Measurements from ENCODE around the gene RGL2. TPM values are rescaled to one million over a fixed set of nuclear protein-coding genes. Genes with fewer than 3 reads are reported as not detected.
"Not testable (repeated sequence)": the region's sequence is repeated elsewhere in the genome, so short reads cannot be mapped to it uniquely, and the experiment has no call there.

Gene RGL2
- total RNA-seq, 2 experiments from 2014 or later: 24.6 to 26.0 TPM

DNA sequence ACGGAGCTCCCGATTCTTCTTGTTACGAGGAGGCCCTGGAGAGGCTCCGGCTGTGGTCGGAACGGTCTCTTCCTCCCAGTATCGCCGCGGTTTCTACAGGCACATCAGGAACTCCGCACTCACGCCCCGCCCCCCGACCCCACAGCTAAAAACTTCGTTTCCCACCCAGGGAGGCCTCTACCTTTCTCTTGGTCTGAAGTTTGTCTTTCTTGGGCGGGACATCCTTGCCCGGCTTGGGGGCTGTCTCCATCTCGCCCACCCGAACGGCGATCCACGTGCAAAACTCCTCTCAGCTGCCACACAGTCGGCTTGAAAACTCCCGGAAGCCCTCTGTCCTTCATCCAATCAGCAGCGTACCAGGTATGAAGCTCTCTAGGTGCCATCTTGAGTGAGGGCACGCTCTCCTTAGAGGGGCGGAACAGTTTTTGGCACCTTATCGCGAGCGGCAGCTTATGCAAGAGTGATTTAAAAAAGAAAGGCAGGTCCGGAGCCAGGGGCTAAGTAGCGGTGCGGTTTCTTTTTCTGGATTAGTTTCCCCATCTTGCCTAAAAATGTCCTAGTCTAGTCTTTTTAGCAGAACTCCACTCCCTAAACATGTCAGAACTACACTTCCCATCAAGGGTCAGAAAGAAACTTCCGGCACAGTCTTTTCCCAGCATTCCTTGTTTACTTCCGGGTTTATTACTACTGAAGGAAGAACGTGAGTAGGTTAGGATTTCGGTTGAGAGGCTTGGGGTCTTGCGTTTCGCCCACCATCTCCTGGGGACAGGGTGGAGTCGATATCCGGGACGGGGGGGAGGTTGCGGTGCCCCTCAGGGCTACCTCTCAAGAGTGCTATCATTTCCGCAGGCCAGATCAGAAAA lies 9.6 kb downstream of the RGL2 start, which contains the start of the genes PFDN6 and WDR46:
TSS of gene PFDN6 (plus strand) at position 681 of the 863 bp plus-strand sequence. CDS start 256 bp downstream, outside the sequence.
TSS of gene WDR46 (minus strand) at position 319 of the 863 bp plus-strand sequence. CDS start at position 250, 69 bp downstream.
- DNase-seq: peak; percentile 89
- peaks cover 27% of the 10 kb centered on the region for H3K36me3 Mint-ChIP-seq
- H3K27ac Mint-ChIP-seq: peak within 1 kb of the TSS; percentile 80
- intact Hi-C loops (cut with micrococcal nuclease): loop anchor here (1.0 kb wide), 5 partner anchors 10 to 40 kb away; partner anchors contain the start of genes B3GALT4 and VPS52
- no peaks in the 10 kb centered on the region for H3K9me3 Mint-ChIP-seq
- peak within 1 kb of the TSS; percentile 98 for H3K4me3 Mint-ChIP-seq
- CTCF ChIA-PET: interaction anchor here (1.3 to 4.9 kb wide), 5 partner anchors 10 to 102 kb away, joined by 4 to 37 read pairs (median 6); partner anchors contain the start of genes B3GALT4, RGL2, RPS18 and VPS52
- no peaks in the 10 kb centered on the region for H3K27me3 Mint-ChIP-seq
- H3K4me1 Mint-ChIP-seq (ENCODE audit: low read depth): peaks cover 41% of the 10 kb centered on the region
- POLR2A ChIA-PET: interaction anchor here (0.7 to 3.7 kb wide), 7 partner anchors 9 to 317 kb away, joined by 3 to 40 read pairs (median 12); partner anchors contain the start of genes B3GALT4, RGL2, RPS18 and TAPBP

DNA sequence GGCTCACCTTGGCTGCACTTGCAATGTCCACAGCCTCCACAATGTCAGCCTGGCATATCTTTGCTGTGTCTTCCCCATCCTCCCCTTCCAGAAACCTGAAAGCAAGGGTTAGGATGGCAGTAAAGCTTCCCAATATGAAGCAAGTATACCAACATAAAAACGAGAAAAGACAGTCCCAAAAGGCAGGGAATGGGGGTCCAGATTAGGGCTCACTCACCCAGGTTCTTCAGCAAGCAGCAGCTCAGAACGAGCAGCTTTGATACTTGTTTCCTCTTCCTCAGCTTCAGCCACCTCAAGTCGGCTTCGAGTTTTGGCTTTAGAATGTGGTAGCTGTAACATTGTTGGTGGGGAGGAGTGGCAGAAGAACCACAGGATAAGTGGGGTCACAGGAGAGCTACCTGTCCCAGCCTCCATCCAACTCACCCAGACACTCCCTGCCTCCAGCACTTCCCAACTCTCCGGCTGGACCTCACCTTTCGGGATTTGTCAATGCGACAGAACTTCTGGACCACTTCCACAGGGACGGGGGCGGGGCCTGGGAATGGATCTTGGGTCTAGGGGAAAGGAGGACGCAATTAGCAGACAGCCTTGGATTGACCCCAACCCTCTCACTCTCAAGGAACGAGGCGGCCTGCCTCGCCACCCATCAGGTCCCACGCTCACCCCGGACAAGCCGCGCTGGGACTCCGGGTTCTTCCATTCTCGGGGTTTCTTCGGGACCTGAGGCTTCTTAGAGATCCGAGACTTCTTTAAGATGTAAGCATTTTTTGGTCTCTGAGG lies 10.4 kb downstream of the RGL2 start:
- POLR2A ChIA-PET: interaction anchor here (0.7 to 3.7 kb wide), 7 partner anchors 10 to 317 kb away, joined by 3 to 40 read pairs (median 12); partner anchors contain the start of genes B3GALT4, RGL2, RPS18 and TAPBP
- Mint-ChIP-seq H3K4me3 (peak overlapping the region; percentile 98), H3K9me3 (no peaks in the 10 kb centered on the region), H3K27ac (peak overlapping the region; percentile 80), H3K4me1 (ENCODE audit: low read depth) (peaks cover 41% of the 10 kb centered on the region), H3K36me3 (peaks cover 27% of the 10 kb centered on the region), H3K27me3 (no peaks in the 10 kb centered on the region)
- intact Hi-C loops (cut with micrococcal nuclease): no loop called here
- CTCF ChIA-PET: interaction anchor here (0.9 to 4.9 kb wide), 5 partner anchors 11 to 102 kb away, joined by 3 to 37 read pairs (median 6); partner anchors contain the start of genes B3GALT4 and RGL2
- DNase-seq: no peak

DNA sequence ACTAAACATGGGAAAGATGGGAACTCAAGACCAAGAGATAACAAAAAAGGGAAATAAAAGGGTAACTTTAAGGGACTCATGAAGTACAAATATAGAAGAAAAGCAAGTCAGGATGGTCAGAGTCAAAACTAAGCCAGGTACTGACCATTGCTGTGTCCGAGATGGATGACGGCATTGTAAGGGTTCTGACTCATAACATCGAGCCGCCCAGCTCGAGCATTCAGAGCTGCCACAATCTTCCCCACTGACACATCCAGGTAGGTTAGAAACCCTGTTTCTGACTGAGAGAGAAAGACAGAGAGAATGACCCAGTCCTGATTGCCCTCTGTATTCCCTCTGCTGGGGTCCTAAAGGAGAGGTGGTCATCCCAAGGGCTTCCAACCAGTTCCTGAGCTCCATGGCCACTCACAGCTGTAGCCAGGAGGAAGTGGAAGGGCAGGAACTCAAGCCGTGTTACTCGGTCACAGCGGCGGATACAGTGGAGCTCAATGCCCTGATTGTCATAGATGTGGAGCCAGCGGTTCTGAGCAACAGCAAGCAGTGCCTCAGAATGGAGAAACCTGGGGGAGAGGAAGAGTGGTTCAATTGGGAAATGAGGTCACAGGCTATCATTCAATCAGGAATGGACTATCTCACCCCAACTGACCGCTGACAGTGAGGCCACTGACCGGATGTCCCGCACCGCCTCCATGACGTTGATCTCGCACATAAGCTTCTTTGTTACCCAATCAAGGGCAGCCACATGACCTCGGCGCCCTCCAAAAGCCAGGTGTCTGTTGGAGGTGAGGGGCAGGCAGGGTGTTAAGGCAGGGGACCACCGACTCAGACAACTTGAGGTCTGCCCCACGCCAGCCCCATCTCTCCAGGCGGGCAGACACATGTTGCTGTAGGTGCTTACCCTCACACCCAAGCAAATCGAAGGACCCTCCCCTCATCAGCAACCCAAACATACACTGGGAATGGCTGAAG lies 11.5 kb downstream of the RGL2 start:
- DNase-seq: no peak
- ChIA-PET CTCF (interaction anchor here (0.6 to 4.9 kb wide), 5 partner anchors 10 to 343 kb away, joined by 3 to 37 read pairs (median 4); partner anchors contain the start of genes B3GALT4 and RGL2), POLR2A (interaction anchor here (0.6 to 1.0 kb wide), 3 partner anchors 9 to 310 kb away, joined by 3 read pairs; partner anchors contain the start of gene B3GALT4)
- Mint-ChIP-seq H3K4me3 (peak overlapping the region; percentile 98), H3K36me3 (peaks cover 24% of the 10 kb centered on the region), H3K9me3 (no peaks in the 10 kb centered on the region), H3K4me1 (ENCODE audit: low read depth) (peaks cover 41% of the 10 kb centered on the region), H3K27me3 (no peaks in the 10 kb centered on the region), H3K27ac (peak overlapping the region; percentile 11)
- intact Hi-C loops (cut with micrococcal nuclease): no loop called here

DNA sequence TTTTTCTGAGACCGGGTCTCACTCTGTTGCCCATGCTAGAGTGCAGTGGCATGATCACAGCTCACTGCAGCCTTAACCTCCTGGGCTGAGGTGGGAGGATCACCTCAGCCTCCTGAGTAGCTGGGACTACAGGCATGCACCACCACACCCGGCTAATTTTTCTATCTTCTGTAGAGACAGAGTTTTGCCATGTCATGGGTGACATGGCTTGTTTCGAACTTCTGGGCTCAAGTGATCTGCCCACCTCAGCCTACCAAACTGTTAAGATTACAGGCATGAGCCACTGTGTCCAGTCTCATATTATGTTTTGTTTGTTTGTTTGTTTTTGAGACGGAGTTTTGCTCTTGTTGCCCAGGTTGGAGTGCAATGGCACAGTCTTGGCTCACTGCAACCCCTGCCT lies 13.5 kb downstream of the RGL2 start:
- CTCF ChIA-PET; H3K27me3 Mint-ChIP-seq; POLR2A ChIA-PET; H3K4me3 Mint-ChIP-seq; DNase-seq; H3K27ac Mint-ChIP-seq; intact Hi-C loops (cut with micrococcal nuclease); H3K9me3 Mint-ChIP-seq: not testable (repeated sequence)
- Mint-ChIP-seq H3K36me3 (peaks cover 21% of the 10 kb centered on the region), H3K4me1 (ENCODE audit: low read depth) (peaks cover 28% of the 10 kb centered on the region)

DNA sequence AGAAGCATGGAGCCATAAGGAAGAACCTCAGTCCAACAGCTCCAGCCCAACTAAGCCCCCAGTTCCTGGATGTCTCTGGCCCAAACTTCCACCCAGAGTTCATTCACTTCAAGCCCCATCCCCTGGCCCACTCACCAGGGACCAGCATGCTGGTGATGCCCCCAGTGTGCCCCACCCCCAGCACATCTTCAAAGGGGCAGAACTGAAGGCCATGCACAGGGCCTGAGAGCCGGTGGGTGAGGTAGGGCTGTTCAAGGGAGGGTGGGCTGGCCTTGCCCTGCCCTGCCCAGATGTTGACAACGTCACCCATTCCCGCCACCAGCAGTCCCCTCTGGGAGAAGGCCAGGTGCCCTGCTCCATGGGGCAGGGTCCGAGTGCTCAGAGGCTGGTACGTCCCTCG lies 18.2 kb downstream of the RGL2 start:
- DNase-seq: no peak
- H3K27me3 Mint-ChIP-seq: no peaks in the 10 kb centered on the region
- peaks cover 18% of the 10 kb centered on the region for H3K36me3 Mint-ChIP-seq
- peaks cover 23% of the 10 kb centered on the region for H3K4me1 Mint-ChIP-seq (ENCODE audit: low read depth)
- intact Hi-C loops (cut with micrococcal nuclease): no loop called here
- H3K9me3 Mint-ChIP-seq: no peaks in the 10 kb centered on the region
- ChIA-PET POLR2A (no interaction called here), CTCF (interaction anchor here (0.8 kb wide), 2 partner anchors 19 to 21 kb away, joined by 3 to 4 read pairs; no protein-coding TSS in a partner anchor)
- peak overlapping the region; percentile 59 for H3K27ac Mint-ChIP-seq
- H3K4me3 Mint-ChIP-seq: no peak overlapping the region

DNA sequence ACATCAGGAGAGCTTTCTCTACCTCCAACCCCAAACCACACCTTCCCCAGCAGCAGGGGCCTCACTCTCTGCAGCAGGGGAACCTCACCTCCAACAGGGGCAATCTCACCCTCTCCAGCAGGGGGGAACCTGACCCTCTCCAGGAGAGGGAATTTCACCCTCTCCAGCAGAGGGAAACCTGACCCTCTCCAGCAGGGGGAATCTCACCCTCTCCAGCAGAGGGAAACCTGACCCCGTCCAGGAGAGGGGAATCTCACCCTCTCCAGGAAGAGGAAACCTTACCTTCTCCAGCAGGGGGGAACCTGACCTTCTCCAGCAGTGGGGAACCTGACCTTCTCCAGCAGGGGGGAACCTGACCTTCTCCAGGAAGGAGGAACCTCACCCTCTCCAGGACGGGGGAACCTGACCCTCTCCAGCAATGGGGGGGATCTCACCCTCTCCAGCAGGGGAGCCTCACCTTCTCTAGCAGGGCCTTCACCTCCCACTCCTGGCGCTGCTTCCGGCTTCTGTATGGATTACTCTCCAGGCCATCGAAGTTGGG lies 18.7 kb downstream of the RGL2 start:
- POLR2A ChIA-PET: no interaction called here

DNA sequence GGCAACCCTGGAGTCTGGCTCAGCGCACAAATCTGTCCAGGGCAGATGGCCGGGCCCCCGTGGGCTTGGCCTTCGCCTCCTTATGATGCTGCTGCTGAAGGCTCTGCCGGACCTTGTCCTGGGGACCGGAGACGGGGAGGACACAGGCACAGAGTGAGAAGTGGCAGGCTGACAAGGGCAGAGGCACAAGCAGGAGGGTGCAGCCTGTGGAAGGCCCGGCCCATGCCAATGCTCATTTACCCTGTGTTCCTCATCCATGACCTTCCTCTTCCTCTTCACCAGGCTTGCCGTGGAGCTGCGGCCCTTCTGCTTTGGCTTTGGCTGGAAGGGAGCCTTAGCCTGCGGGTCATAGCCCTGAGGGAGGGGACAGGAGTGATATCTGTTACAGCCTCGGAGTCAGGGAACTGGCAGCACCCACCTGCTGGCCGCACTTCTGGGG lies 19.5 kb downstream of the RGL2 start:
- Mint-ChIP-seq H3K4me1 (ENCODE audit: low read depth) (peaks cover 35% of the 10 kb centered on the region), H3K4me3 (no peak overlapping the region), H3K36me3 (peaks cover 29% of the 10 kb centered on the region), H3K27ac (no peak overlapping the region), H3K9me3 (no peaks in the 10 kb centered on the region), H3K27me3 (no peaks in the 10 kb centered on the region)
- intact Hi-C loops (cut with micrococcal nuclease): loop anchor here (10.0 kb wide), 1 partner anchor 296 kb away; no protein-coding TSS in a partner anchor
- ChIA-PET POLR2A (interaction anchor here (4.9 kb wide), 1 partner anchor 10 kb away, joined by 40 read pairs; the partner anchor contains the start of genes PFDN6 and WDR46), CTCF (interaction anchor here (3.0 to 3.4 kb wide), 2 partner anchors 18 to 31 kb away, joined by 9 to 31 read pairs; partner anchors contain the start of gene RGL2)
- DNase-seq: no peak

More for the DNA sequence above, 18.7 kb downstream of the RGL2 start:
- Mint-ChIP-seq H3K9me3 (no peaks in the 10 kb centered on the region), H3K4me3 (no peak overlapping the region), H3K36me3 (peaks cover 23% of the 10 kb centered on the region), H3K27me3 (no peaks in the 10 kb centered on the region), H3K4me1 (ENCODE audit: low read depth) (peaks cover 28% of the 10 kb centered on the region), H3K27ac (no peak overlapping the region)
- intact Hi-C loops (cut with micrococcal nuclease): loop anchor here (10.0 kb wide), 1 partner anchor 295 kb away; no protein-coding TSS in a partner anchor
- CTCF ChIA-PET: no interaction called here
- DNase-seq: no peak

DNA sequence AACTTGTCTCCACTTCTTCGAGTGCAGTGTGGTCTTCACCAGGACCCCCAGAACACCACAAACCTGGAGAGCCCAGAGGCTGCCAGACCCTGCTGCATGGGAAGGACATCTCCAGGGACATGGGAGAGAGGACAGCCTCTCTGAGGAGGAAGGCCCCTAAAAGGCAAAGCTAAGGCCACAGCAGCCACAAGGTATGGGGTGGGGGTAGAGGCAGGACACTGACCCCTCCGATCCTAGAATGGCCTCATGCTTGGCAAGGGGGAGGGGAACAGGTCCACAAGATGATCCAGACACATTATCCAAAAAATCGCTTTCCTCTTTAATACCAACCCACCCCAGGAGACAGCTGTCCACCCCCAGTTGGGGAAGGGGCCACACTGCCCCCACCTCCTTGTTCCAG lies 19.9 kb downstream of the RGL2 start:
- no peak for DNase-seq
- Mint-ChIP-seq H3K4me1 (ENCODE audit: low read depth) (peaks cover 37% of the 10 kb centered on the region), H3K27ac (peak overlapping the region; percentile 62), H3K9me3 (no peaks in the 10 kb centered on the region), H3K36me3 (peaks cover 34% of the 10 kb centered on the region), H3K4me3 (no peak overlapping the region), H3K27me3 (no peaks in the 10 kb centered on the region)
- intact Hi-C loops (cut with micrococcal nuclease): loop anchor here (10.0 kb wide), 1 partner anchor 296 kb away; no protein-coding TSS in a partner anchor
- ChIA-PET CTCF (interaction anchor here (1.6 to 3.4 kb wide), 4 partner anchors 10 to 156 kb away, joined by 3 to 37 read pairs (median 20); partner anchors contain the start of genes PFDN6, RGL2 and WDR46), POLR2A (interaction anchor here (1.2 to 4.9 kb wide), 4 partner anchors 8 to 440 kb away, joined by 3 to 40 read pairs (median 14); partner anchors contain the start of genes PFDN6, RGL2, TAP2 and WDR46)

DNA sequence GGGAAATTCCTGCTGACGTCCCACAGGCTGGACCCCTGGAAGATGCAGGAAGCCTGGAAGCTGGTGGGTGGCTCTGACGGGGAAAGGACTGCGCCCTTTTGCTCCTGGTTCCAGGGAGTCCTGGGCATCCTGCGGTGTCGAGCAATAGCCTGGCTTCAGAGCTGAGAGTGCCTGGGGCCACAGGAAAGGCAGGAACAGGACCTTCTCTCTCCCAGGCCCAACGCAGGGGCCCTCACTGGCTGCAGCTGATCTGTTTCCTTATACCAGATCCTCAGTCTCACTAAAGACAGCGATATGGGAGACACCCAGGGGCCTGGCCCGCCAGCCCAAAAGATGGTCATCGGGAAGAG lies 20.4 kb downstream of the RGL2 start:
- intact Hi-C loops (cut with micrococcal nuclease): loop anchor here (10.0 kb wide), 1 partner anchor 296 kb away; no protein-coding TSS in a partner anchor
- H3K27me3 Mint-ChIP-seq: no peaks in the 10 kb centered on the region
- CTCF ChIA-PET: interaction anchor here (1.6 to 3.4 kb wide), 5 partner anchors 11 to 155 kb away, joined by 3 to 37 read pairs (median 17); partner anchors contain the start of genes PFDN6, RGL2 and WDR46
- H3K27ac Mint-ChIP-seq: peak overlapping the region; percentile 62
- H3K4me1 Mint-ChIP-seq (ENCODE audit: low read depth): peaks cover 37% of the 10 kb centered on the region
- POLR2A ChIA-PET: interaction anchor here (1.2 to 4.9 kb wide), 4 partner anchors 9 to 440 kb away, joined by 3 to 40 read pairs (median 14); partner anchors contain the start of genes PFDN6, RGL2, TAP2 and WDR46
- peaks cover 38% of the 10 kb centered on the region for H3K36me3 Mint-ChIP-seq
- H3K4me3 Mint-ChIP-seq: peak overlapping the region; percentile 12
- no peak for DNase-seq
- H3K9me3 Mint-ChIP-seq: no peaks in the 10 kb centered on the region
